Activated CD4-positive, alpha-beta T cell treated with anti-CD3 and anti-CD28 coated beads, Interleukin-2, amount 10 ng/mL, durations not matched to agents 24 days and 14 days (primary cell): ENCODE measurements around the gene TOPBP1. TPM values are rescaled to one million over a fixed set of nuclear protein-coding genes. Genes with fewer than 3 reads are reported as not detected.
"Not testable (repeated sequence)": the region's sequence is repeated elsewhere in the genome, so short reads cannot be mapped to it uniquely, and the experiment has no call there.

Source experiments
- DNase-seq: peaks from one replicate; pipeline ENCODE4 v3.0.0; 2022
- H3K27ac Mint-ChIP-seq: one replicate; pipeline ENCODE4 v1.8.0; 2022; ENCODE audit warnings: mild to moderate bottlenecking, mixed read lengths
- H3K27me3 Mint-ChIP-seq: one replicate; pipeline ENCODE4 v1.8.0; 2022; ENCODE audit warnings: mixed read lengths
- H3K36me3 Mint-ChIP-seq: one replicate; pipeline ENCODE4 v1.8.0; 2022; ENCODE audit warnings: low read depth, mild to moderate bottlenecking, mixed read lengths
- H3K4me1 Mint-ChIP-seq: one replicate; pipeline ENCODE4 v1.8.0; 2021; ENCODE audit warnings: mixed read lengths
- H3K4me3 Mint-ChIP-seq: one replicate; pipeline ENCODE4 v1.8.0; 2022; ENCODE audit warnings: mild to moderate bottlenecking, moderate library complexity, mixed read lengths
- H3K9me3 Mint-ChIP-seq: one replicate; pipeline ENCODE4 v1.8.0; 2021; ENCODE audit warnings: mixed read lengths
- intact Hi-C: fragments of 100-400 bp; cut with micrococcal nuclease; formaldehyde crosslinking; loops from one replicate; pipeline ENCODE4 v1.15.1; 2023
- total RNA-seq: library from RNA; stranded (reverse); gene quantifications from 2 replicates; pipeline ENCODE4 v1.2.3, GENCODE V29; 2022

The TOPBP1 gene
- total RNA-seq, 1 donor from 2014 or later = 97.9 TPM

- intact Hi-C loops = no loop called here
- Mint-ChIP-seq H3K4me1 (no peaks in the 10 kb centered on the region), H3K4me3 (no peak overlapping the region), H3K27me3 (peaks cover 1% of the 10 kb centered on the region), H3K27ac (no peak overlapping the region), H3K36me3 (no peaks in the 10 kb centered on the region), H3K9me3 (peaks cover 3% of the 10 kb centered on the region)
- DNase-seq = no peak
These were observed 32.1 kb upstream of the TOPBP1 start for GRCh38 chr3:133693821-133694220.

- H3K4me3 Mint-ChIP-seq = no peak overlapping the region
- peaks cover 3% of the 10 kb centered on the region for H3K9me3 Mint-ChIP-seq
- H3K36me3 Mint-ChIP-seq = no peaks in the 10 kb centered on the region
- H3K27me3 Mint-ChIP-seq = peaks cover 3% of the 10 kb centered on the region
- no peaks in the 10 kb centered on the region for H3K4me1 Mint-ChIP-seq
- DNase-seq = no peak
- no peak overlapping the region for H3K27ac Mint-ChIP-seq
- intact Hi-C loops = no loop called here
These were observed 31.0 kb upstream of the TOPBP1 start for GRCh38 chr3:133692759-133693158.

GRCh38 chr3:133691273-133692107 is 29.7 kb upstream of the TOPBP1 start:
- Mint-ChIP-seq H3K9me3 (no peaks in the 10 kb centered on the region), H3K4me3 (no peak overlapping the region), H3K36me3 (no peaks in the 10 kb centered on the region), H3K4me1 (no peaks in the 10 kb centered on the region), H3K27me3 (peaks cover 3% of the 10 kb centered on the region), H3K27ac (no peak overlapping the region)
- no peak for DNase-seq
- intact Hi-C loops = no loop called here

GRCh38 chr3:133677993-133678392 is 16.3 kb upstream of the TOPBP1 start:
- H3K9me3 Mint-ChIP-seq, H3K27ac Mint-ChIP-seq, H3K36me3 Mint-ChIP-seq, DNase-seq, H3K4me3 Mint-ChIP-seq, H3K4me1 Mint-ChIP-seq, intact Hi-C loops: not testable (repeated sequence)
- peaks cover 51% of the 10 kb centered on the region for H3K27me3 Mint-ChIP-seq

- Mint-ChIP-seq H3K4me1 (no peaks in the 10 kb centered on the region), H3K27me3 (peaks cover 56% of the 10 kb centered on the region), H3K27ac (no peak overlapping the region), H3K4me3 (no peak overlapping the region), H3K36me3 (no peaks in the 10 kb centered on the region), H3K9me3 (peaks cover 3% of the 10 kb centered on the region)
- intact Hi-C loops = no loop called here
- no peak for DNase-seq
These were observed 14.8 kb upstream of the TOPBP1 start for GRCh38 chr3:133676336-133677118.

- no peak overlapping the region for H3K4me3 Mint-ChIP-seq
- H3K4me1 Mint-ChIP-seq = no peaks in the 10 kb centered on the region
- intact Hi-C loops = no loop called here
- peaks cover 58% of the 10 kb centered on the region for H3K27me3 Mint-ChIP-seq
- peaks cover 3% of the 10 kb centered on the region for H3K9me3 Mint-ChIP-seq
- H3K27ac Mint-ChIP-seq = no peak overlapping the region
- no peaks in the 10 kb centered on the region for H3K36me3 Mint-ChIP-seq
- no peak for DNase-seq
These were observed 14.0 kb upstream of the TOPBP1 start for GRCh38 chr3:133675631-133676335.

GRCh38 chr3:133674290-133674919 is 12.7 kb upstream of the TOPBP1 start:
- intact Hi-C loops = no loop called here
- no peak for DNase-seq
- no peak overlapping the region for H3K27ac Mint-ChIP-seq
- peaks cover 3% of the 10 kb centered on the region for H3K9me3 Mint-ChIP-seq
- no peaks in the 10 kb centered on the region for H3K36me3 Mint-ChIP-seq
- H3K4me1 Mint-ChIP-seq = no peaks in the 10 kb centered on the region
- peaks cover 63% of the 10 kb centered on the region for H3K27me3 Mint-ChIP-seq
- no peak overlapping the region for H3K4me3 Mint-ChIP-seq

- Mint-ChIP-seq H3K36me3 (no peaks in the 10 kb centered on the region), H3K4me3 (no peak overlapping the region), H3K9me3 (peaks cover 3% of the 10 kb centered on the region), H3K27me3 (peaks cover 63% of the 10 kb centered on the region), H3K27ac (no peak overlapping the region), H3K4me1 (no peaks in the 10 kb centered on the region)
- intact Hi-C loops = no loop called here
- DNase-seq = no peak
These were observed 12.0 kb upstream of the TOPBP1 start for GRCh38 chr3:133673746-133674145.

- H3K27ac Mint-ChIP-seq = no peak overlapping the region
- H3K4me3 Mint-ChIP-seq = no peak overlapping the region
- intact Hi-C loops = no loop called here
These were observed 10.7 kb upstream of the TOPBP1 start for GRCh38 chr3:133672461-133672860.

GRCh38 chr3:133670525-133670995 is 8.8 kb upstream of the TOPBP1 start:
- DNase-seq = no peak
- Mint-ChIP-seq H3K27ac (no peak overlapping the region), H3K4me1 (no peaks in the 10 kb centered on the region), H3K36me3 (no peaks in the 10 kb centered on the region), H3K27me3 (peaks cover 41% of the 10 kb centered on the region), H3K9me3 (no peaks in the 10 kb centered on the region), H3K4me3 (no peak overlapping the region)
- intact Hi-C loops = no loop called here

More at GRCh38 chr3:133672461-133672860, 10.7 kb upstream of the TOPBP1 start:
- DNase-seq = no peak
- Mint-ChIP-seq H3K4me1 (no peaks in the 10 kb centered on the region), H3K9me3 (no peaks in the 10 kb centered on the region), H3K36me3 (no peaks in the 10 kb centered on the region), H3K27me3 (peaks cover 56% of the 10 kb centered on the region)

- intact Hi-C loops = loop anchor here (10.0 kb wide), 1 partner anchor 585 kb away; the partner anchor contains the start of gene RYK
- no peak for DNase-seq
- no peak overlapping the region for H3K4me3 Mint-ChIP-seq
- H3K9me3 Mint-ChIP-seq = no peaks in the 10 kb centered on the region
- no peaks in the 10 kb centered on the region for H3K36me3 Mint-ChIP-seq
- H3K27ac Mint-ChIP-seq = no peak overlapping the region
- peaks cover 37% of the 10 kb centered on the region for H3K27me3 Mint-ChIP-seq
- no peaks in the 10 kb centered on the region for H3K4me1 Mint-ChIP-seq
These were observed 8.3 kb upstream of the TOPBP1 start for GRCh38 chr3:133669949-133670524.

- Mint-ChIP-seq H3K4me3 (no peak overlapping the region), H3K9me3 (no peaks in the 10 kb centered on the region), H3K27me3 (peaks cover 11% of the 10 kb centered on the region), H3K27ac (no peak overlapping the region), H3K36me3 (no peaks in the 10 kb centered on the region), H3K4me1 (peaks cover 12% of the 10 kb centered on the region)
- DNase-seq = no peak
- intact Hi-C loops = loop anchor here (10.0 kb wide), 1 partner anchor 588 kb away; the partner anchor contains the start of gene RYK
These were observed 5.4 kb upstream of the TOPBP1 start for GRCh38 chr3:133667118-133667517.

GRCh38 chr3:133665188-133665587 is 3.4 kb upstream of the TOPBP1 start:
- intact Hi-C loops = loop anchor here (10.0 kb wide), 1 partner anchor 590 kb away; the partner anchor contains the start of gene RYK
- H3K4me1 Mint-ChIP-seq = peaks cover 15% of the 10 kb centered on the region
- H3K9me3 Mint-ChIP-seq, H3K27ac Mint-ChIP-seq, H3K36me3 Mint-ChIP-seq, H3K4me3 Mint-ChIP-seq, H3K27me3 Mint-ChIP-seq, DNase-seq: not testable (repeated sequence)
